ENCODE results near the gene GCSH. TPM values are rescaled to one million over a fixed set of nuclear protein-coding genes. Genes with fewer than 3 reads are reported as not detected.
"Not testable (repeated sequence)": the region's sequence is repeated elsewhere in the genome, so short reads cannot be mapped to it uniquely, and the experiment has no call there.

The GCSH gene
- total RNA-seq, 2 experiments from 2014 or later, result 3.5 to 6.6 TPM

DNA sequence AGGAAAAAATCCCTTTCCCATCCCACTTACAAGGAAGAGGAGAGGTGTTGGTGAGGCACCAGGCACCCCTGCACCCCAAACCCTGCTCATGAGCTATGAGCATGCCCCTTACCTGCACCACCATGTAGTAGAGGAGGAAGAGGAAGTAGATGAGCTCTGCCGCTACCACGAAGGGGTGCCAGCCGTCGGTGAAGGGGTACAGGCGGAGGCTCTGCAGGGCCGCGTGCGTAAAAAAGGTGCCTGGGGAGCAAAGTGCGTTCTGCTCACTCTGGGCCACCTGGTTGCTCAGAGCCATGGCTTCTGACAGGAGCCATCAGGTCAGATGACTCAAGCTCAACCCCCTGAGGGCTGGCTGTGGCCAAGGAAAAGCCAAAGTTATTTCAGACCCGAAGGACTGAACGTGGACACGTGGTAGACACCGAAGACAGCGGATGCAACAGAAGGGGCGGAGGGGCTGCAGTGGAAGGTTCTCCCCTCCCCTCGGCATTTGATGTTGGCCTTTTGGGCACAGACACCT, 25.3 kb upstream of the GCSH start:
- Mint-ChIP-seq H3K9me3 (no peaks in the 10 kb centered on the region), H3K36me3 (ENCODE audit: low read depth) (no peaks in the 10 kb centered on the region), H3K27ac (no peak overlapping the region), H3K4me1 (no peaks in the 10 kb centered on the region), H3K4me3 (no peak overlapping the region), H3K27me3 (peaks cover 8% of the 10 kb centered on the region)
- no peak for DNase-seq
- ChIA-PET POLR2A (no interaction called here), CTCF (no interaction called here)

DNA sequence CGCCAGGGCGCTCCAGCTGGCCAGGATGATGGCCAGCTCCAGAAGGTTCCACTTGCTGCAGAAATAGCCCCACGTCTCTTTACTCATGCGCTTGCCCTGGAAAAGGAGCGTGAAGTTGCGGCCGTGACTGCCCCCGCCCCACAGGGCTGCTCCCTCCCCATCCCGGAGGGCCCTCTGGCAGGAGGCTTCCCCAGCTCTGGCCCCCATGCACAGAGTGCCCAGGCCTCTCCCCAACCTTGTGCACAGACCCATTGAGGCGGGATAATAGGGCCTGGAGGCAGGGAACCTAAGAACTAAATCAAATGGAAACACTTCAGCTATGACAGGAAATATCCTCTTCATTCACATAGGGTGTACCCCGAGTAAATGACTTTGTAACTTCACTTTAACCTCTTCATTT, 21.2 kb upstream of the GCSH start:
- ChIA-PET POLR2A (interaction anchor here (0.6 kb wide), 1 partner anchor 159 kb away, joined by 4 read pairs; no protein-coding TSS in a partner anchor), CTCF (no interaction called here)
- Mint-ChIP-seq H3K4me1 (no peaks in the 10 kb centered on the region), H3K27me3 (peaks cover 9% of the 10 kb centered on the region), H3K27ac (no peak overlapping the region), H3K9me3 (no peaks in the 10 kb centered on the region), H3K36me3 (ENCODE audit: low read depth) (no peaks in the 10 kb centered on the region), H3K4me3 (no peak overlapping the region)
- DNase-seq, result no peak

DNA sequence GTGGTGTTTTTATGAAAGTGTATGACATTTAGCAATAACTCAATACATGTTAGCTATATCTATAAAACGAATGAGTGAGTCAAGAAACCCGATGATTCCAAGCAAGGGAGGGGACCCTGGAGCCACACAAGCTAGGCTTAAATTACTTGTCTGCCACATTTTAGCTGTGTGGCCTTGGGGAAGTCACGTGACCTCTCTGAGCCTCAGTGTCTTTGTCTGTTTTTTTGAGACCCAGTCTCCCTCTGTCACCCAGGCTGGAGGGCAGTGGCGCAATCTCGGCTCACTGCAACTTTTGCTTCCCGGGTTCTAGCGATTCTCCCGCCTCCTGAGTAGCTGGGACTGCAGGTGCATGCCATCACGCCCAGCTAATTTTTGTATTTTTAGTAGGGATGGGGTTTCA, 20.1 kb upstream of the GCSH start:
- H3K27ac Mint-ChIP-seq, result no peak overlapping the region
- CTCF ChIA-PET, result no interaction called here
- no peak overlapping the region for H3K4me3 Mint-ChIP-seq
- no peaks in the 10 kb centered on the region for H3K36me3 Mint-ChIP-seq (ENCODE audit: low read depth)
- H3K27me3 Mint-ChIP-seq, result peaks cover 9% of the 10 kb centered on the region
- POLR2A ChIA-PET, result interaction anchor here (0.8 kb wide), 1 partner anchor 192 kb away, joined by 4 read pairs; no protein-coding TSS in a partner anchor
- DNase-seq, result no peak
- no peaks in the 10 kb centered on the region for H3K9me3 Mint-ChIP-seq
- H3K4me1 Mint-ChIP-seq, result no peaks in the 10 kb centered on the region

DNA sequence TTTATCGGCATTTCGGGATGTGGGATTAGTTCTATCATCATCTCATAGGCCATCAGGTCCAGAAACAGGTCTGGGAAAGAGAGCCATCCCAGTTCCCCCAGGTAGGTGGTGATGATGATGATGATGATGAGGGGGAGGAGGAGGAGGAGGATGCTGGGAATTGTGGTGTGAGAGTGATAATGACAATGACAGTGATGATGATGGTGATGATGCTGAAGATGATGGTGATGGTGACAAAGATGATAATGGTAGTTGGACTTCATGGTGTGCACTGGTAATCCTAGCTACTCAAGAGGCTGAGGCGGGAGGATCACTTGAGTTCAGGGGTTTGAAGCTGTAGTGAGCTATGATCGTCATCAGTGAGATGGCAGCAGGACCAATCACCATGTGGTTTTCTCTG, 16.3 kb upstream of the GCSH start:
- CTCF ChIA-PET, result no interaction called here
- POLR2A ChIA-PET, result no interaction called here
- H3K27ac Mint-ChIP-seq, result no peak overlapping the region
- no peaks in the 10 kb centered on the region for H3K4me1 Mint-ChIP-seq
- H3K4me3 Mint-ChIP-seq, result no peak overlapping the region
- H3K27me3 Mint-ChIP-seq, result peaks cover 2% of the 10 kb centered on the region
- H3K36me3 Mint-ChIP-seq (ENCODE audit: low read depth), result no peaks in the 10 kb centered on the region
- no peaks in the 10 kb centered on the region for H3K9me3 Mint-ChIP-seq
- no peak for DNase-seq

DNA sequence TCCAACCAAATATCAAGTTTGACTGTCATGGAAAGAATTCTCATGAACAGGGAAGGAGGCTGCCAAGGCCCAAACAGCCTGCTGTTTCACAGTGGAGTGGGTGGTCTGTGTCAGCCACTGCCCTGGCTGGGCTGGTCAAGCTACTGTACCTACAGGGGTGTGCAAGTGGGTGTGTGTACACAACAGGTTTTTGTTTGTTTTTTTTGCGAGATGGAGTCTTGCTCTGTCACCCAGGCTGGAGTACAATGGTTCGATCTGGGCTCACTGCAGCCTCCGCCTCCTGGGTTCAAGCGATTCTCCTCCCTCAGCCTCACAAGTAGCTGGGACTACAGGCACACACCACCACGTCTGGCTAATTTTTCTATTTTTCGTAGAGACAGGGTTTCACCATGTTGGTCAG, 13.1 kb upstream of the GCSH start:
- POLR2A ChIA-PET; H3K36me3 Mint-ChIP-seq (ENCODE audit: low read depth); H3K27ac Mint-ChIP-seq; DNase-seq; H3K9me3 Mint-ChIP-seq; H3K27me3 Mint-ChIP-seq; H3K4me1 Mint-ChIP-seq; H3K4me3 Mint-ChIP-seq; CTCF ChIA-PET: not testable (repeated sequence)

DNA sequence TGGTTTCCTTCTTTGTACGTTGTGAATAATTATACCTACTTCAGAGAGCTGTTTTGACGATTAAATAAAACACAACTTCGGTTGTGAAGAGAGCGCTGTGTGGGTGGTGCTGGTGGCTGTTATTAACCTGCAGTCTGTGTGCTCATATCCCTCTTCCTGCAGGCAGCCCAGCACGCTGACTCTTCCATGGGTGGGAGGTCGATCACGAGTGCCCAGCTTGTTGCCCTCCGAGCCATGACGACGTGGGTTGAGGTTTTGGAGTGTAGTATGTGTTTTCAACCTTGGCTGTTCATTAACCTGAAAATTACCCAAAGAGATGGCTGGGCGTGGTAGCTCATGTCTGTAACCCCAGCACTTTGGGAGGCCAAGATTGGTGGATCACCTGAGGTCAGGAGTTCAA, 11.3 kb upstream of the GCSH start:
- Mint-ChIP-seq H3K4me3 (no peak overlapping the region), H3K27me3 (peaks cover 5% of the 10 kb centered on the region), H3K27ac (no peak overlapping the region), H3K4me1 (peaks cover 2% of the 10 kb centered on the region), H3K36me3 (ENCODE audit: low read depth) (no peaks in the 10 kb centered on the region), H3K9me3 (no peaks in the 10 kb centered on the region)
- ChIA-PET CTCF (no interaction called here), POLR2A (no interaction called here)
- DNase-seq, result no peak

DNA sequence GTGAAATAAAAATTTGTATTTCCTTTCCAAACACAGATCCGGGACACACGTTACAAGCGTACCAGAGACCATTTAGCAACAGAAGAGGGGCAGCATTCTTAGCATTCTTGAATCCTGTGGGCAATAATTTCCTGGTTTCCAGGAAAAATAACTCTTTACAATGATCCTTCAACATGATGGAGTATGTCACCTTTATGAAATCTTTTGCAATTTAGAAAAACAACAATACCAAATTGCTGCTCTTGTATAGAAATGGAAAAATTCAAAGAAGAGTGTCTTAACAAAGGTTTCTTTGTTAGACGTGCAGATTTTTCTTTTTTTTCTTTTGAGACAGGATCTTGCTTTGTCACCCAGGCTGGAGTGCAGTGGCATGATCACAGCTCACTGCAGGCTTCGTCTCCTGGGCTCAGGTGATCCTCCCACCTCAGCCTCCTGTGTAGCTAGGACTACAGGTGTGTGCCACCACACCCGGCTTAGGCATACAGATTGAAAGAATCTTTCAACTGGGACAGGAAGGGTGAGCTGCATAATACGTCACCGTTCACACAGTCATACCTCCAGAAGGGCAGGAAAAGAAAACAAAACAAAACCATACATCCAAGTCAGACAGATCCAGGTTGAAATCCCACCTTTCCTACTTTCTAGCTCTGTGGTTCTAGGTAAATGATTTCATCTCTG, 10.8 kb upstream of the GCSH start:
- no peaks in the 10 kb centered on the region for H3K9me3 Mint-ChIP-seq
- peaks cover 2% of the 10 kb centered on the region for H3K4me1 Mint-ChIP-seq
- no peak overlapping the region for H3K27ac Mint-ChIP-seq
- DNase-seq, result no peak
- H3K4me3 Mint-ChIP-seq, result no peak overlapping the region
- CTCF ChIA-PET, result no interaction called here
- H3K27me3 Mint-ChIP-seq, result peaks cover 5% of the 10 kb centered on the region
- no peaks in the 10 kb centered on the region for H3K36me3 Mint-ChIP-seq (ENCODE audit: low read depth)
- POLR2A ChIA-PET, result no interaction called here

DNA sequence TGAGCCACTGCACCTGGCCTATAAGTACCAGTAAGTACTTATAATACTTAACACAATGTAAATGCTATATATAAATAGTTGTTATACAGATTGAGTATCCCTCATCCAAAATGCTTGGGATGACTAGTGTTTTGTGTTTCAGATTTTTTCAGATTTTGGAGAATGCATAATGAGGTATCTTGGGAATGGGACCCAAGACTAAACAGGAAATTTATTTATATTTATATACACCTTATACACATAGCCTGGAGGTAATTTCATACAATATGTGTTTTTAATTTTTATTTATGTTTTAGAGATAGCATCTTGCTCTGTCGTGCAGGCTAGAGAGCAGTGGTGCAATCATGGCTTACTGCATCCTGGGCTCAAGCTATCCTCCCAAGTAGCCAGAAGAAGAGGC, 9.8 kb upstream of the GCSH start:
- Mint-ChIP-seq H3K27me3 (peaks cover 5% of the 10 kb centered on the region), H3K4me1 (peaks cover 2% of the 10 kb centered on the region), H3K36me3 (ENCODE audit: low read depth) (no peaks in the 10 kb centered on the region), H3K4me3 (no peak overlapping the region), H3K27ac (no peak overlapping the region), H3K9me3 (no peaks in the 10 kb centered on the region)
- POLR2A ChIA-PET, result no interaction called here
- no peak for DNase-seq
- CTCF ChIA-PET, result no interaction called here

DNA sequence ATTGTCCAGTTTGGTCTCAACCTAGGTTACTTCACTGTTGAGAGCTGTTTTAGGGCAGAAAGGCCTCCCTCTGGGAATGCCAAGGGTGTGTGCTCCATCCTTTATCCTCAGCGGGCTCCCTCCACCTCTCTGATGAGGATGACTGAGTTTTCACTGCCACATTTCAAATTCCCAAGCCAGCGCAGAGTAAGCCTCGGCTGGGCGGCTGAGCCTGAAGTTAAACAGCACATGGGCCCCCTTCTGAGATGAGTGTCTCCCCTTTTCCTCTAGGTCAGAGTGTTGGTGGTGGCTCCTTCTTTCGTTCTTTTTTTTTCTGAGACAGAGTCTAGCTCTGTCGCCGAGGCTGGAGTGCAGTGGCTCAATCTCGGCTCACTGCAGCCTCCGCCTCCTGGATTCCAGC, 5.5 kb upstream of the GCSH start:
- Mint-ChIP-seq H3K27ac (no peak overlapping the region), H3K4me3 (no peak overlapping the region), H3K9me3 (no peaks in the 10 kb centered on the region), H3K36me3 (ENCODE audit: low read depth) (no peaks in the 10 kb centered on the region), H3K4me1 (peaks cover 3% of the 10 kb centered on the region), H3K27me3 (peaks cover 5% of the 10 kb centered on the region)
- POLR2A ChIA-PET, result no interaction called here
- CTCF ChIA-PET, result no interaction called here
- DNase-seq, result no peak

DNA sequence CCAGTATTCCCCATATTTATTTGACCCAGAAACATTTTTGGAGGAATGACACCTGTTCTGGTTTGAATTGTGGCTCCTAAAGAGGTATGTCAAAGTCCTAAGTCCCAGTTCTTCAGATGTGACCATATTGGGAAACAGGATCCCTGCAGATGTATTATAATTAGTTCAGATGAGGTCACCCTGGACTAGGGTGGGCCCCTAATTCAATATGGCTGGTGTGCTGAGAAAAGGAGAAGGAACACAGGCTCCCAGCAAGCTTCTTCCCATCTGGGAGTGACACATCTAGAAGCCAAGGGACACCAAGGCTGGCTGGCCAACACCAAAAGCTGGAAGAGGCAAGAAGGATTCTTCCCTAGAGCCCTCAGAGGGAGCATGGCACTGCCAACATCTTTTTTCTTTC, 3.8 kb upstream of the GCSH start:
- CTCF ChIA-PET, result no interaction called here
- Mint-ChIP-seq H3K4me1 (peaks cover 11% of the 10 kb centered on the region), H3K36me3 (ENCODE audit: low read depth) (no peaks in the 10 kb centered on the region), H3K27me3 (peaks cover 5% of the 10 kb centered on the region), H3K9me3 (no peaks in the 10 kb centered on the region), H3K4me3 (no peak overlapping the region), H3K27ac (no peak overlapping the region)
- POLR2A ChIA-PET, result no interaction called here
- DNase-seq, result no peak

DNA sequence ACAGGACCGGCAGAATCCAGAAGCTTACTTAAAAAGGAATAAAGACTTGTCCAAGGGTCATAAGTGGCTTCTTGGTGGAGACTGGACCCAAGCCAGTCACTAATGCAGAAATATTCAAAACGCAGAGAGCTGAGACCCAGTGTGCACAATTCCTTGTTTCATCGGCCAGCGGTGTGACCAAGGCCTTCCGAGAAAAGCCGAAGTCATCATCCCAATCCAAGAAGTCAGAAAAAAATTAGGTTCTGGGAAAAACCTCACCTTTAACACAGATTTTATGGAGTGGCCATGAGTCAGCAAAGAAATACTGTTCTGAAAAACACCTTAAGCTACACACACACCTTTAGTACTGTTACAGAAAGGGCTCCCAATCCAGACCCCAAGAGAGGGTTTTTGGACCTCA, 1.0 kb upstream of the GCSH start:
- no peak for DNase-seq
- H3K27ac Mint-ChIP-seq, result no peak overlapping the region
- ChIA-PET CTCF (no interaction called here), POLR2A (no interaction called here)
- H3K36me3 Mint-ChIP-seq (ENCODE audit: low read depth), result no peaks in the 10 kb centered on the region
- no peaks in the 10 kb centered on the region for H3K27me3 Mint-ChIP-seq
- H3K4me1 Mint-ChIP-seq, result peaks cover 20% of the 10 kb centered on the region
- no peaks in the 10 kb centered on the region for H3K9me3 Mint-ChIP-seq
- H3K4me3 Mint-ChIP-seq, result no peak overlapping the region

DNA sequence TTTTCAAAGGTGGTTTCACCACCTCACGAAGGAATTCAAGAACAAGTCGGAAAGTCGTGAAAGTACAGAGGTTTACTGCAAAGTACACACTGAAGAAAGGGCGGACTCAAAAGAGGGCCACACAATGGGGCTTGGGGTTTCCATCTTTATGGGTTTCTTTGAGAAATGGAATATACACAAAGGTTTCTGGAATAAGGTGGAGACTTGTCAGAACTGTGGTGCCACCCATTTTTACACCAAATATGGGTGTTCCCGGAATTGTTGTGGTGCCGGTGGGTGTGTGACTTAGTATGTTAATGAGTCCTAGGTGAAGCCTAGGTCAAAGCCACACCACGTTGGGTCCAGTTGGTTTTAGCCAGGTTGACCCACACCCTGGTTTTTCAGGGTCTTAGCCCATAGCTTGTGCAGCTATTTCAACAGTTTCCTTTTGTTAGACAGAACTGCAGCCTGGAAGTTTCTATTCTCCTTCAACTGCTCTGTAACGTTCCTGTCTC, 567 bp upstream of the GCSH start:
- Mint-ChIP-seq H3K27ac (no peak overlapping the region), H3K4me1 (peaks cover 24% of the 10 kb centered on the region)

DNA sequence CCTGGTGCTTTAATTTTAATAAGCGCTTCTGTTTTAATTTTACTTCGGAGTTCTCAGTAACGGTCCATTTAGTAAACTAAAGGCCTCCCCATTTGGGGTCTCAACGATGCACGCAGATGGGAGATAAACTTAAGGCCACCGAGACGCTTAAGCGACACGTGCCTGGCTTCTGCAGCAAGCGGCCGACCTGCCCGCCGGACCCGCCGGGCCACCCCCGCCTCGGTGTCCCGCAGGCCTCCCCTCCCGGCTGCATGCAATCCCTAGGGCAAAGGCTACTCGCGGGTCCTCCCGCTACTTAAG, 592 bp downstream of the GCSH start:
- ChIA-PET POLR2A (interaction anchor here (1.2 kb wide), 1 partner anchor 18 kb away, joined by 4 read pairs; no protein-coding TSS in a partner anchor), CTCF (interaction anchor here (1.1 to 1.9 kb wide), 2 partner anchors 16 to 60 kb away, joined by 5 to 6 read pairs; partner anchors contain the start of gene ATMIN)
- Mint-ChIP-seq H3K27me3 (no peaks in the 10 kb centered on the region), H3K9me3 (no peaks in the 10 kb centered on the region), H3K4me3 (peak overlapping the region; percentile 75), H3K27ac (no peak overlapping the region), H3K36me3 (ENCODE audit: low read depth) (no peaks in the 10 kb centered on the region), H3K4me1 (peaks cover 24% of the 10 kb centered on the region)
- DNase-seq, result no peak

More for the DNA sequence above, 567 bp upstream of the GCSH start:
- no peaks in the 10 kb centered on the region for H3K27me3 Mint-ChIP-seq
- POLR2A ChIA-PET, result no interaction called here
- H3K36me3 Mint-ChIP-seq (ENCODE audit: low read depth), result no peaks in the 10 kb centered on the region
- DNase-seq, result no peak
- CTCF ChIA-PET, result no interaction called here
- no peaks in the 10 kb centered on the region for H3K9me3 Mint-ChIP-seq
- peak overlapping the region; percentile 69 for H3K4me3 Mint-ChIP-seq

DNA sequence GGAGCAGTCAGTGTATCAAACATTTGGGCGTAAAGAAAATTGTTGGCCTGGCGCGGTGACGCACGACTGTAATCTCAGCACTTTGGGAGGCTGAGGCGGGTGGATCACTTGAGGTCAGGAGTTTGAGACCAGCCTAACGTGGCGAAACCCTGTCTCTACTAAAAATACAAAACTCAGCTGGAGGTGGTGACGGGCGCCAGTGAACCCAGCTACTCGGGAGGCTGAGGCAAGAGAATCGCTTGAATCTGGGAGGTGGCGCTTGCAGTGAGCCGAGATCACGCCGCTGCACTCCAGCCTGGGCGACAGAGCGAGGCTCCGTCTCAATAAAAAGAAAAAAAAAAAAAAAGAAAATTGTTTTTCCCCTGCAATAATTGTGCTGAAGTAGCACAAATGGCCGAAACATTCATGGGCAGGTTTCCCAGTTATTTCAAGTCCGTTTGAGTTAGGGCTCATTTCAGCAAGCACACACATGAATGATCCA, 1.4 kb downstream of the GCSH start:
- DNase-seq, result no peak
- Mint-ChIP-seq H3K36me3 (ENCODE audit: low read depth) (peaks cover under 1% of the 10 kb centered on the region), H3K9me3 (no peaks in the 10 kb centered on the region), H3K4me1 (peaks cover 25% of the 10 kb centered on the region), H3K27ac (no peak overlapping the region), H3K4me3 (peak overlapping the region; percentile 75), H3K27me3 (no peaks in the 10 kb centered on the region)
- ChIA-PET CTCF (interaction anchor here (1.1 to 1.9 kb wide), 2 partner anchors 15 to 59 kb away, joined by 5 to 6 read pairs; partner anchors contain the start of gene ATMIN), POLR2A (interaction anchor here (1.2 kb wide), 1 partner anchor 17 kb away, joined by 4 read pairs; no protein-coding TSS in a partner anchor)
